ENCODE results near the gene TMEM185B.
"Not testable (repeated sequence)": the region's sequence is repeated elsewhere in the genome, so short reads cannot be mapped to it uniquely, and the experiment has no call there.

TMEM185B gene

DNA sequence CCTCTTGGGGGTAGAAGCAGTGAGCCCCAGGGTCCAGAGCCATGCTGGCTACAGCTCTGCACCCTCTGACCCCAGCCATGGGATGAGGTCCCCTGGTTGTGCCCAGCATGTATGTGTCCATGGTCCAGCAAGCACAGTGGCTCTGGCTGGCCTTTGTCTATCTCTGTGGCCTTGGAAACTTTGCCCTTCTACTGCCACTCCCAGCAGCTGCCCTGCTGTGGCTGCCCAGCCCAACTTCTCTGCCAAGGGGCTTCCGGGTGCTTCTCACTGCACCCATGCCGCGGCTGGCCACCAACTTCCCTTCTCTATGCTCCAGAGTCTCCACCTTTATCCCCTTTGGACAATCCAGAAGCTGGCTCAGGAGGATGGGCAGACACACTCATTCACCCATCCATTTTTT is 18.8 kb downstream of the TMEM185B start:
- DNase-seq, result no peak

DNA sequence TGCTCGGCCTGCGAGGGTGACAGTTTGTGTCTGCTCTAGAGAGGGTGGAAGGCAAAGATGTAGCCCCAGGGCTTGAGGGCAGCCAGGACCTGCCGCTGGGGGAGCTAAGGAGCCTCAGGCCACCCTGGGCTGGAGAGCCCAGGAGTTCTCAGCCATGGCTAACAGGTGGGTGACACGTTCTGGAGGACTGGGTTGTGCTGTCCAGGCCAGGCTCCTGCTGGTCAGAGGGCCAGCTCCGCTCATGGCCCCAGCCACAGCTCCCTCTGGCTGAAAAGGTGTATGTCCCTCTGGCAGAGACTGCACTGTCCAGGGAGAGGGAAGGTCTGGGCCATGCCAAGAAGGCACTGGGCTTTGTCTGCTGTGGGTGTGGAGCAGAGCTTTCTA is 19.2 kb downstream of the TMEM185B start:
- DNase-seq, result no peak

DNA sequence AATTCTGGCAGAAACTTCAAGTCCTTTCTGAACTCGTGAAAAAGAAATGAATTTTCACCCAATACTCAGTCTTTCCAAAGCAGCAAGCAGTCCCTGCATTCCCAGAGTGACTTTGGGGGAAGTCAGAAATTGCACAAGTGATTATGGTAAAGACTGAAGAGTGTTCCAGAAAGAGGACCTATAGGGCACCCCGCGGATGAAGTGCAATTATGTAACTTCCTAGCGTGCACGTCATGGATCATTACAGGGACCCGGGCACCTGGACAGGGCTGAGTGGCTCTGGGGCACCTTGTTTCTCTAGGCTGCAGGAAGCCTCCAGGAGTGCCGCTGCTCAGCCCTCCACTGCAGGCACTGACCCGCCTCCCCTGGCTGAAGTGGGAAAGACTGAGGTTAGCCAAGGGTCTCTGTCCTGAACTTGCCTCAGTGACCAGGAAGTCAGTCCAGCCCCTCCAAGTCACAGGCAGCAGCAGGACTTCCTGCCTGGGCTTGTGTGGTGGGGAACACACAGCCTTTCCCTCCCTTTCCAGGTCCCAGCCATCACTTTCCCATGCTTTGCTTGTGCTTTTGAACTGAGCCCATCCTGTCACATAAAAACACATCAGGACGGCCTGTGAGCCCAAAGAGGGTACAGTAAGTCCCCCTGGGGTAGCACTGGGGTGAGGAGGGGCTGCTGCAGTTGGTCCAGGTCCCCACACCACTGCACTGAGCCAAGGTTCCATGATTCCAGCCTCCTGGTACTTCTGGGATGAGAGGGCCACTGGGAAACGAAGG is 19.8 kb downstream of the TMEM185B start:
- no peak for DNase-seq

DNA sequence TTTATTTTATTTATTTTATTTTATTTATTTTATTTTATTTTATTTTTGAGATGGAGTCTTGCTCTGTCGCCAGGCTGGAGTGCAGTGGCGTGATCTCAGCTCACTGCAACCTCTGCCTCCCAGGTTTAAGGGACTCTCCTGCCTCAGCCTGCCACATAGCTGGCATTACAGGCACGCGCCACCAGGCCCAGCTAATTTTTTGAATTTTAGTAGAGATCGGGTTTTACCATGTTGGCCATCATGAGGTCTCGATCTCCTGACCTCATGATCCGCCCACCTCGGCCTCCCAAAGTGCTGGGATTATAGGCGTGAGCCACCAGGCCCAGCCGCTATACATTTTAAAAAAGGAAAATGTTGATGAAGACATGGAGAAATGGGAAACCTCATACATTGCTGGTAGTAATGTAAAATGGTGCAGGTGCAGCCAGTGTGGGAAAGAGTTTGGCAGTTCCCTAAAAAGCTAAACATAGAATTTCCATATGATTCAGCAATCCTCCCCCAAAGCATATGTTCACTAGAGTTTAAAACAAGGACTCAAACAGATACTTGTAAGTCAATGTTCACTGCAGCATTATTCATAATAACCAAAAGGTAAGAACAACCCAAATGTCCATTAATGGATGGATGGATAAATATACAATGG is 23.3 kb downstream of the TMEM185B start:
- not testable (repeated sequence) for DNase-seq

DNA sequence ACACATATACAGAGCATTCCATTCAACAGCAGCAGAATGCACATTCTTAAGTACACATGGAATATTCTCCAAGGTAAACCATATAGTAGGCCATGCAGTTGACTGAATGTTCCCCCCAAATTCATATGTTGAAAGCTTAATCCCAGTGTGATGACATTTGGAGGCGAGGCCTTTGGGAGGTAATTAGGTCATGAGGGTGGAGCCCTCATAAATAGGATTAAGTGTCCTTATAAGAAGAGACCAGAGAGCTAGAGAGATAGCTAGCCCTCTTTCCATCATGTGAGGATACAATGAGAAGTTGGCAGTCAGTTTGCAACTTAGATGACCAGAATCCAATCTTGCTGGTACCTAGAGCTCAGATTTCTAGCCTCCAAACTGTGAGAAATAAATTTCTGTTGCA is 27.6 kb downstream of the TMEM185B start:
- DNase-seq, result no peak

DNA sequence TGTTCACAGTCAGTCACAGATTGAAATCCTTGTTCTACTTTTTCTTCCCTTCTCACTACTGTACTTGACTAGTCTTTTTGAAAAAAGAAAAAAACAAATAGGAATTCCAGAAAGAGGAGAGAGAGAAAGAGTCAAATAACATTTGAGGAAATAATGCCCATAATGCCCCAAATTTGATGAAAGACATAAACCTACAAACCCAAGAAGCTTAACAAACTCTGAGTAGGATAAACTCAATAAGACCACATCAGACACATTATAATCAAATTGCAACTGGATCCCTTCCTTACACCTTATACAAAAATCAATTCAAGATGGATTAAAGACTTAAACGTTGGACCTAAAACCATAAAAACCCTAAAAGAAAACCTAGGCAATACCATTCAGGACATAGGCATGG is 30.9 kb downstream of the TMEM185B start:
- DNase-seq, result no peak

DNA sequence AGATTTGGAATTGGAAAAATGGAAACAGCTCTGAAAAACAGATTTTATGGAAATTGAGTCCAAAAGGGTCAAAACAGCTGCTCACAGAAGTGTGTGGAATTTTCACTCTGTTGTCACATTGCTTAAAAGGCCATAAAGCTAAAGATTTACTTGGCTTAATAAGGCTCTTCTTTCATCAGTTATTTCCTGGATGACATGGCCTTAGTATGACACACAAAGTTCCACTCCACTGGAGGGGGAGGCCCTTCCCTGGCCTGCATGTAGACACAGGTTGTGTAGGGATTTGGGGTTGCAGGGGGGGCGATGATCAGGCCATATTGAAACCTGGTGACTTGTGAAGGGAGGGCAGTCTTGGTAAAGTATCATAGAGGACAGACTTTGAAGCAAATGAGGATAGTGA is 34.0 kb downstream of the TMEM185B start:
- no peak for DNase-seq

DNA sequence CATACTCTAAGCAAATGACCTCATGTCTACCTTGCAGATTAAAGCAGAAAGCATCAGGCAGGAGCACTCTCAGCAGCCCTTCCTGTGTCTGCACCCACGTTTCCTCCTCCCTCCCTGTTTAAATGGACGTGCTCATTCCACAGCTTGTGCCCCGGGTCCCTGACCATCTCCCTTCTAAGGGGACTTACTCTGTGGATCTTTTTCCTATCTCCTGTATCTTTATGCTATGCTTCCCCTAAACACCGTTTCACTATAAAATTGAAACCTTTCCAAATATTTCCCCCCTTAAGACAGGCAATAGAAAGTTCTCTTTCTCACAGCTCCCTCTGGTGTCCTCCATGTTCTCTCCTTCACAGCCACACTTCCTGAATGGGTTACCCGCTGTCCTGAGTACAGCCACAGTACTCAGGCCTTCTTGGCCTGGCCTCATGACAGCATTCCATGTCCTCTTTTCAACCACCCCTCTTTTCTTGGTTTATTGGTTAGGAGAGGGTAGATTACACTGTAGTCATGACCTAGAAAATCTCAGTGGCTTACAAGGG is 41.1 kb downstream of the TMEM185B start:
- DNase-seq, result no peak

DNA sequence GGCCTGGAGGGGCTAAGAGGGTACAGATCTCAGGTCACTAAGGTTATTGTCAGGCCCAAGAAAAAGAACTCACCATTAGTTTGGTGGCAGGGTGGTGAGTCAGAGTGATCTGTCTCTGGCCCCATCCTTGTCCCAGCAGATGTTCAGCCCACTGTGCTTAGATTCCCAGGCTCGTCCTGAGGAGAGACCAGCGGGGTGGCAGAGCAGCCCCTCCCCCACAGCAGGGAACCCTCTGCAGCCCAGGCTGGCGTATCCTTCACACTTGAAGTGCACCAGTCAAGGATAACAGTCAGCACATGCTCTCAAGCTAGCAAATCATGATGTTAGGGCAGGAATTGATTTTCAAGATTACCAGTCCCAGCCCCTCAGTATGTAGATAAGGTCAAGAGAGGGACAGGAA is 43.1 kb downstream of the TMEM185B start:
- no peak for DNase-seq

DNA sequence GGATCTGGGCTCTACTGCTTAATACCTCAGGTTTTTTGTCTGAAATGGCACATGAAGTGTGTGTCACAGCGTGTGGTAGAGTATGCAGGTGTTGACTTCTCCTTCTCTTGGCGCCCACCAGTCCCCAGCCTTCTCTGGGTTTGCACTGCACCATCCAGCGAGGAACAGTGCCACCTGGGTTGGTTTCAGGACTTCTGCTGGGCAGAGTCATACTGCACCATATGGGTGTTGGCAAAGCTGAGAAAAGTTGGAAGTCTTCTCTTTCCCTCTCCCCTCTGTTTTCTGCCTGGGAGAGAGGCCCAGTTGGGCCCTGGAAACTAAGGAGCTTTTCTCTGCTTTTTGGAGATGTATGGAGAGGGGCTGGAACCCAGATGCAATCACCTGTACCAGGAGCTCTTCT is 43.8 kb downstream of the TMEM185B start:
- no peak for DNase-seq

DNA sequence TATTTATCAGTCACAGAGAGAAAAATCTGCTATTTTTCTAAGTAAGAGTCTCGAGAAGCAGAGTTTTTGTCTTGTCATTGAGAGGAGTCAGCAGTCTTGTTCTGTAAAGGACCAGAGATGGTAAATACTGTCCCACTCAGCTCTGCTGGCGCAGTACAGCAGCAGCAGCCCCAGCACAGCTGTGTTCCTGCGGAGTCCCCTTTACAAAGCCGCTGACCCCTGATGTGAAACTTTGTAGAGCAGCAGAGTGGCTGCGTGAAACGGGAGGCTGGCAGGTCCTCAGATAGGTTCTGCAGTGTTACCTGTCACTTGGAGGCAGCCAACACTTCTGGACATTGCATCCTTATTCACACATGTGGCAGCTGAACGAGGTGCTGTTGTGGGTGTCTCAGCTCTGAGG is 45.2 kb downstream of the TMEM185B start:
- DNase-seq, result no peak

DNA sequence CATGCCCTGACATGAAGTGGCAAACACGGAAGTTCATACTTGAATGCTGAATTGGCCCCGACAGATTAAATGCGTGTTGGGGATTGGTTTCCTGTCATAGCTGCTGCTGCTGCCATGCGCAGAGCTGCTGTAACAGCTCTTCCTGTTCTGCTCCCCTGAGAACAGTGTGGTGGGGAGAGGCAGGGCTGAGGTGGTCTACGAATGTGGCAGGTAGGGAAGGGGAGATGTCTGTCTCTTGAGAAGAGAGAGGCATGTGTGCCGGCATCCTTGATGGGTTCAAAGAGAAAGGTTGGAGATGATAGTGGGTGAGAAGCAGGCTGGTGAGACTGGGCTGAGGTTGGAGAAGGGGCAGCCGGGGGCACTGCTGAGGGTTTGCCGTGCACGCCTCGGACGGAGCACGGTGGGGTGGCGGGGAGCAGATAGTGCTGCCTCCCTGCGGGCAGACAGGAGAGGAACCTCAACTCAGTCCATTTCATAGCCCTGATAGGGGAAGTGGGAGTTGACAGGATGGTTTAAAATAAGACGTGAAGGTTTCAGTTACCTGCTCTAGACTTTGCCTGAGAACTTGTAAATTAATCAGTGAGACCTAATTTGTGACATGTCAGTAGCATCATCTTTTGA is 46.1 kb downstream of the TMEM185B start:
- no peak for DNase-seq

DNA sequence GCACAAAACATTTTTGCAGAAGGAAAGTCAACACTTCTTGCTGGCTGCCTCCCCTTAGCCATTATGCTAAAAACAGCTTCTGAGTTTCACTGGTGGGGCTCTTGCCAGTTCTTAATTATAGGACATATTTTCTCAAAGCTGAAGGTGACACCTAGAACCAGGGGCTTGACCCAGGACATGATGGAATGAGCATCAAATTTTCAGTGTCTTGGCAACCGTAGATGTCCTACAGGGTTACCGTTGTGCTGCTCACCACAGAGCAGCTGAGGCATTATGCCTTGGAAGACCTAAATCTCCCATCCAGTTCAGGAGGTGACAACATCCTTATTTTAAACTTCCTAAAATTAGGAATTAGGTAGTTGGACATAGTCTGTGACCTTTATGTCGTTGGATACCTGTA is 46.7 kb downstream of the TMEM185B start:
- no peak for DNase-seq

DNA sequence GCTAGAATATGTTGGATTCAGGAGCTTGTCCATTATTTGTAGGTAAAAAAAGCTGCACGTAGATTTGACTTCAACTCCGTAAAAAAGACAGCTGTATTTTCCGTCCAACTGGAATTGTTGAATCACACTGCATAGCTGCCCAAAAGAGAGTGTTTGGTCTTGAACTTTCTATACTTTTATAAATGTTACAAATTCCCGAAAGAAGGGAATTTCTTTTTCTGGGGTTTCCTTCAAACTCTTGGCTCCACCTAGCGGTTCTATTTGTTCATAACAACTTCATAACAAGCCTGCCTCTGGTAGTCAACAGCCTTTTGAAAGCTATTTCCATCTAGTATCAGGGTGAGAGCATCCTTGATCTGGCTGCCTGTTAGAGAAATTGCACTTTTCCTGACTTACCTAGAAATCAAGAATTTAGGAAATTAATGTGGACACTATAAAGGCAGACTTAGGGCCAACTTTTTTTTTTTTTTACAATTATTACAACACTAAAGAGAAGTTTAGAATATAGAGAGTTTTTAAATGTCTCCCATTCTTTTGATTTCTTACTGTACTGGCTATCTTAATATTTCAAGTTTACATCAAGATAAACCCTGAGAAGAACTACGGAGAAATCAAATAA is 48.1 kb downstream of the TMEM185B start:
- DNase-seq, result peak; percentile 47
